8988T (cell line): ENCODE results near the gene CENPV.
"Not testable (repeated sequence)": the region's sequence is repeated elsewhere in the genome, so short reads cannot be mapped to it uniquely, and the experiment has no call there.

Experiments
- DNase-seq: peaks from one replicate; pipeline ENCODE4 v3.0.0; 2011

CENPV gene

DNA sequence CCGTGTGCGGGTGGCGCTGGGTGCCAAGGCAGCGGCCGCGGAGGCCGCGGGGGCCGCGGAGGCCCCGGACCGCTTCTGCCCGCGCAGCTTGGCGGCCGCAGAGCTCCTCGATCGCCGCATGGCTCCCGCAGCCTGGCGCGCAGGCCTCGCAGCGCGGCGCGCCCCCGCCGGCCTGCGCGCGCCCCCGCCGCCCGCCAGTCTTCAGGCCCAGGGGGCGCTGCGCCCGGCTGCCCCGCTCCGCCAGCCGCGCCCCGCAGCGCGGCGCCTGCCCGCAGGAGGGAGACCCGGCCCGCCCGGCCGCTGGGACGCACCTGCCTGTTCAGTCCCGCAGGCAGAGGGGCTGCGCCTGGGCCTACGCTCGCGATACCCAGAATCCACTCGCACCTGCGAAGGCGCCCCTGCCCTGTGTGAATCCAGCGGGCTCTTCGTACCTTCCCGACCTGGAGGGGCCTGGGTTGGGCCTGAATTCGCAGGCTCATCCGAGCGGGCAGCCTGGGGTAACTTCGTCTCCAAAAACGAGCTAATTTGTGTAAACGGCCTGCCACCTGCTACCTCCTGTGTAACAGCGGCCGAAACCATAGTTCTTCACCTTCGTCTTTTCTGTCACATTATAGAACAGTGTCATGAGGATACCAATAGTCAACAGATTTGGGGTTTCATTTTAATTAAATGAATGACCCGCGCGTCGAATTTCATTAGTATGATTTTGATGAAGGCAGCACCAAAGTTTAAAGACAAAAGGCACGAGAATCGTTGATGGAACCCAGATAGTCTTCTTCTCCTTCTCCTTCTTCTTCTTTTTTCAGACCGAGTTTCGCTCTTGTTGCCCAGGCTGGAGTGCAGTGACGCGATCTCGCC is at the start of gene CENPV:
Gene CENPV, minus strand, starts transcription at position 153 of the 858 bp plus-strand sequence. Its CDS starts 33 bp downstream, at position 120.
- DNase-seq, result peak; percentile 81

DNA sequence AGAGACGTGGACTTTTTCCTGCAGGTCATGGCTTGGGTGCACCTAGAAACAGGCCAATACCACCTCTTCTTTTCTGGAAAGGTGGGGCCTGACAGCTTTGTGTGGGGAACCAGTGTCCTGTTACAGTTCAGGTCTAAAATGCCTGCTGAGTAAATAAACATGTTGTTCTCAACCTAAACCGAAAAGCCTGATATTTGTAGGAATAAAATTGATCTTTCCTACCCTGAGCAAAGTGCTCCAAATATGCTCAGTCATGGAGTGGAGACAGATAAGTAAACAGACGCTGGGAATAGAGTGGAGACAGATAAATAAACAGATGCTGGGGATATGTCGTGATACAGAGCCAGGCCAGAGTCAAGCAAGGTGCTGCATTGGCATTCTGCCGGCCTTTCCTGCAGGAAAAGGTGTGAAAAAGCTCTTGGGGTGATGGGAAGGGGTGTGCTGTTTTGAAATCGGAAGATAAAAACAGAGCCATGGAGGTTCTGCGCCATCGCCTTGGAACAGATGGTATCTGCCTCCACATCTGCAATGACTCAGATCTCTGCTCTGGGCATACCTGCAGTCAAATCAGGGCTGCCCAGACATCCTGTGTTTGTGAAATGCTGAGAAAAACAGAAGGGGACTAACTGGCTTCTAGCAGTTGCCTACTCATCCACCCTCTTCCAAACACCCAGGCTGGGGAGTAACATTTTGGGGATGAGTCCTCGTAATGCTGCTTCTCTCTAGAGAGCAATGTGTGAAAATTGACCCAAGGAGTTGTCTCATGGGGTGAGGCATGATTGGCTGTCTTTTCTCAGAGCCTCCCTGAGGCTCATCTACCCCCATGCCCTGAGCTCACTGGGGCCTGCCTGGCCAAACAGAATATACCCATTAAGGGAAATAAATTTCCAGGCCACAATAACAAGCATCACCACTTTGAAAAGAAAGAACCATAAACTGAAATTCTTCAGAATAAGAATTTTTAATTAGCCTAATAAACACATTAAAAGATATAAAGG is 45.3 kb upstream of the CENPV start:
- DNase-seq, result no peak

DNA sequence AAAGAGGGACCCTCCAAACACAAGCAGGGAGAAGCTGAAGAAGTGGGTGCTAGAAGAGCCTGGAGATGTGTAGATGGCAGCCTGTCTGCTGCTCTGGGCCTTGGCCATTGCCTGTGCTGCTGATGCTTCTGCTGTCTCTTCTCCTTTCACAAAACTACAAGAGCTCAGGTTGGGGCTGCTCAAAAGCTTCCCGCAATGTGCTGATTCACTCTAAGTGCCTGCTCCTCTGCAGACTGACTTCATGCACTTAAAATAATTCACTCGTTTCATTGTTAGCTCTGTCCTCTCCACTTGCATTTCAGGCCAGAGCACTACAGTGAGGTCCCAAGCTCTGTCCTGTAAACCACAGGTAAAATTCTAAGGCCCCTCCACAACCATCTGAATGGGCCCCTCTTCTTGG is 43.4 kb upstream of the CENPV start:
- not testable (repeated sequence) for DNase-seq

DNA sequence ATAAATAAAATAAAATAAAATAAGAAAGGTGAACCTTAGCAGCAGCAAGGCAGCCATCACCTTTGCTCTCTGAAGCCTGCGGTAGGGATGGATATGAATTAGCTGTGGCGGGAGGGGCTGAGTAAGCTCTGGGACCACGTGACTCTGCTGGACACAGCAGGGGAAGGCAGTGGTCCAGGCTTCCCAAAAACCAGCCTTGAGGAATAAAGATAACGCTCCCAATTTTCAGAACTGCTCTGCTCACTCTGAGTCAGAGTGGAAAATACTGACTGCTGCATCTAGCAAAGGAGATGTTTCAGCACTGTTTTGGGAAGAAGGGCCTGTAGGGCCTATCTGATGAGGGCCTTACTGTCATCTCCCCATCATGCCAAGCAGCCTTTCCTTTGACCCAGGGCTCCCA is 42.6 kb upstream of the CENPV start:
- not testable (repeated sequence) for DNase-seq

DNA sequence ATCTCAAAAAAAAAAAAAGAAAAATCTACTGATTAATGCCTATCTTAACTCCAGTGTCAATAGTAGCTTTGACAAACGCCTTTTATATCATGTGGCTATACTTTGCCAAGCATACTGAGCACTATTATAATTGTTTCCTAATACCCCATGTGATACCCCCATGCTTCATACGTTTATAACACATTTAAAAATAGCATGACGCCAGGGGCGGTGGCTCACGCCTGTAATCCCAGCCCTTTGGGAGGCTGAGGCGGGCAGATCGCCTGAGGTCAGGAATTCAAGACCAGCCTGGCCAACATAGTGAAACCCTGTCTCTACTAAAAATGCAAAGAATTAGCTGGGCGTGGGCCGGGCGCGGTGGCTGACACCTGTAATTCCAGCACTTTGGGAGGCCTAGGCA is 39.2 kb upstream of the CENPV start:
- not testable (repeated sequence) for DNase-seq

DNA sequence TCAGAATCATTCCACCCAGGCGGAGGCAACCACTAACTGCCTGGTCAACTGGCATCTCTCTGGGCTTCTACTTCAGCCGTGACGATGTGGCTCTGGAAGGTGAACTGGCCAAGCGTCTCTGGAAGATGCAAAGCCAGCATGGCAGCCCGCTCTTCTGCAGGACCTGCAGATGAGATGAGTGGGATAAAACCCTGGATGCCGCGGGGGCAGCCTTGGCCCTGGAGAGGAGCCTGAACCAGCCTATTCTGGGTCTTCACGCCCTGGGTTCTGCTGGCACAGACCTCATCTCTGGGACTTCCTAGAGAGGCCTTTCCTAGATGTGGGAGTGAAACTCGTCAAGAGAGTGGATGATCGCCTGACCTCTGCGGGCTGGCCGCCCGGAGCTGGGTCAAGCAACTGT is 38.2 kb upstream of the CENPV start:
- no peak for DNase-seq

DNA sequence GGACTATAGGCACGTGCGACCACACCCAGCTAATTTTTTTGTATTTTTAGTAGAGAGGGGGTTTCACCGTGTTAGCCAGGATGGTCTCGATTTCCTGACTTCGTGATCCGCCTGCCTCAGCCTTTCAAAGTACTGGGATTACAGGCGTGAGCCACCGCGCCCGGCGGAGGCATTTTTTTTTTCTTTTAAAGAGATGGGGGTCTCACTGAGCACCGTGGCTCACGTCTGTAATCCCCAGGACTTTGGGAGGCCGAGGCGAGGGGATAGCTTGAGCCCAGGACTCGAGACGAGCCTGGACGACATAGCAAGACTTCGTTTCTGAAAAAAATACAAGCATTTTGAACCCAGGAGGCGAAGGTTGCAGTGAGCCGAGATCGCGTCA is 32.8 kb upstream of the CENPV start:
- DNase-seq, result not testable (repeated sequence)

DNA sequence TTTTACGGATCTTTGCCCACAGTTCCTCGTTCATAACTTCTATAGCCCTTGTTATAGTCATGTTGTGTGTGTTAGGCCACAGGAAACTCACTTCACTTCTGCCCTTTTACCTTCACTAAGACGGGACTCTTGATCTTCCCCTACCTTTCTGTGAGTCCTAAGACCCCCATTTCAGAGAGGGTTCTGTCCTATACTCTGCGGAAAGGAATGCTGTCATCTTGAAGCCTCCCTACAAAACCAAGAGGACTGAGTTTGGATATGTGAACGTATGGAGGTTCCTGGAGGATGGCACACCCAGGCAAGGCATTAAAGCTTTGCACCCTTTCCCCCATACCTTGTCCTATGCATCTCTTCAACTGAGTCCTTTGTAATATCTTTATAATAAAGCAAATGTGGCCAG is 31.3 kb upstream of the CENPV start:
- DNase-seq, result no peak

DNA sequence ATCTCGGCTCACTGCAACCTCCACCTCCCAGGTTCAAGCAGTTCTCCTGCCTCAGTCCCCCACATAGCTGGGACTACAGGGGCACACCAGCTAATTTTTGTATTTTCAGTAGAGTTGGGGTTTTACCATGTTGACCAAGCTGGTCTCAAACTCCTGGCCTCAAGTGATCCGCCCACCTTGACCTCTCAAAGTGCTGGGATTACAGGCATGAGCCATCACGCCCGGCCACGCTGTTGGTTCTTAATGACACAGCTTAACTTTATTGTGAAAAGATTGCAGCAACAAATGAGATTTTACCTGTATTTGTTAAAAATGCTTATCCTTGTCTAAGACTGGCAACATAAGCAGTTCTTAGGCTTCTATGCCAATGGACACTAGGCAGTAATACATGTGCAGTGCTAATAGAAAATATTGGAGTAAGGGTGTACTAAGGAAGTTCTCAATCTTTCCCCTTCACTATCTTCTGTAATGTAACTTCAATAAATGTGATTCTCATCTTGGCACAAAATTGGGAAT is 30.6 kb upstream of the CENPV start:
- DNase-seq, result no peak

DNA sequence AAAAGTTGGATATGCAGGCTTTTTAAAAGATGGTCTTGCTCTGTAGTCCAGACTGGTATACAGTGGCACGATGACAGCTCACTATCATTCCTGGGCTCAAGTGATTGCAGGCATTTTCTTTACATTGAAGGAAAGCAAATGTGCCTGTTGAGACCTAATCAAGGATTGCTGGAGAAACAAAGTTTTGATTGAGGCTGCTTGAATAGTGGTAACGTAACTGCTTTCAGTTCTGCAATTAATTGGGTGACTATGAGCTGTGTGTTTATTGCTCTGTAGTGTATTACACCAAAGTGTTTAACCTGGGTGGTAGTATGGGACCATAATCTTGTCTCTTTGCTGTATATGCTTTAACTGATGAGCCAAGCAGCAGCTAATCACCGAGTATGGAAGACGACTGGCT is 29.9 kb upstream of the CENPV start:
- no peak for DNase-seq

DNA sequence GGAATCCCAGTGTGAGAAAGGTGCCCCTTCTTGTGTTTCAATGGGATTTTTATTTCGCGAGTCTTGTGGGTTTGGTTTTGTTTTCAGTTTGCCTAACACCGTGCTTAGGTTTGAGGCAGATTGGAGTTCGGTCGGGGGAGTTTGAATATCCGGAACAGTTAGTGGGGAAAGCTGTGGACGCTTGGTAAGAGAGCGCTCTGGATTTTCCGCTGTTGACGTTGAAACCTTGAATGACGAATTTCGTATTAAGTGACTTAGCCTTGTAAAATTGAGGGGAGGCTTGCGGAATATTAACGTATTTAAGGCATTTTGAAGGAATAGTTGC is 28.2 kb upstream of the CENPV start:
- no peak for DNase-seq

DNA sequence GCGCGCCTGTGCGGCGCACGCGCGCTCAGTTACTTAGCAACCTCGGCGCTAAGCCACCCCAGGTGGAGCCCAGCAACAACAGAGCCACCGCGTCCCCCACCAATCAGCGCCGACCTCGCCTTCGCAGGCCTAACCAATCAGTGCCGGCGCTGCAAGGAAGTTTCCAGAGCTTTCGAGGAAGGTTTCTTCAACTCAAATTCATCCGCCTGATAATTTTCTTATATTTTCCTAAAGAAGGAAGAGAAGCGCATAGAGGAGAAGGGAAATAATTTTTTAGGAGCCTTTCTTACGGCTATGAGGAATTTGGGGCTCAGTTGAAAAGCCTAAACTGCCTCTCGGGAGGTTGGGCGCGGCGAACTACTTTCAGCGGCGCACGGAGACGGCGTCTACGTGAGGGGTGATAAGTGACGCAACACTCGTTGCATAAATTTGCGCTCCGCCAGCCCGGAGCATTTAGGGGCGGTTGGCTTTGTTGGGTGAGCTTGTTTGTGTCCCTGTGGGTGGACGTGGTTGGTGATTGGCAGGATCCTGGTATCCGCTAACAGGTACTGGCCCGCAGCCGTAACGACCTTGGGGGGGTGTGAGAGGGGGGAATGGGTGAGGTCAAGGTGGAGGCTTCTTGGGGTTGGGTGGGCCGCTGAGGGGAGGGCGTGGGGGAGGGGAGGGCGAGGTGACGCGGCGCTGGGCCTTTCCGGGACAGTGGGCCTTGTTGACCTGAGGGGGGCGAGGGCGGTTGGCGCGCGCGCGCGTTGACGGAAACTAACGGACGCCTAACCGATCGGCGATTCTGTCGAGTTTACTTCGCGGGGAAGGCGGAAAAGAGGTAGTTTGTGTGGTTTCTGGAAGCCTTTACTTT is 27.6 kb upstream of the CENPV start, which contains the start of gene UBB:
Gene UBB, plus strand, starts transcription at position 452 of the 856 bp plus-strand sequence. CDS start 817 bp downstream, outside the sequence.
- peak; percentile 57 for DNase-seq

DNA sequence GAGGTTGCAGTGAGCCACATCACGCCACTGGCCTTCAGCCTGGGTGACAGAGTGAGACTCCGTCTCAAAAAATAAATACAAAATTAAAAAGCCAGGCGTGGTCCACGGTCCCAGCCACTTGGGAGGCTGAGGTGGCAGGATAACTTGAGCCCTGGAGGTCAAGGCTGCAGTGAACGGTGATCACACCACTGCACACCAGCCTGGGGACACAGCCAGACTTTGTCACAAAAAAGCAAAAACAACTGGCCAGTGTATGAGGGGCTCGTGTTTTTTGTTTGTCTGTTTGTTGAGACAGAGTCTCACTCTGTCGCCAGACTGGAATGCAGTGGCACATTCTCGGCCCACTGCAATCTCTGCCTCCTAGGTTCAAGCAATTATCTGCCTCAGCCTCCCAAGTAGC is 26.4 kb upstream of the CENPV start:
- DNase-seq, result no peak

DNA sequence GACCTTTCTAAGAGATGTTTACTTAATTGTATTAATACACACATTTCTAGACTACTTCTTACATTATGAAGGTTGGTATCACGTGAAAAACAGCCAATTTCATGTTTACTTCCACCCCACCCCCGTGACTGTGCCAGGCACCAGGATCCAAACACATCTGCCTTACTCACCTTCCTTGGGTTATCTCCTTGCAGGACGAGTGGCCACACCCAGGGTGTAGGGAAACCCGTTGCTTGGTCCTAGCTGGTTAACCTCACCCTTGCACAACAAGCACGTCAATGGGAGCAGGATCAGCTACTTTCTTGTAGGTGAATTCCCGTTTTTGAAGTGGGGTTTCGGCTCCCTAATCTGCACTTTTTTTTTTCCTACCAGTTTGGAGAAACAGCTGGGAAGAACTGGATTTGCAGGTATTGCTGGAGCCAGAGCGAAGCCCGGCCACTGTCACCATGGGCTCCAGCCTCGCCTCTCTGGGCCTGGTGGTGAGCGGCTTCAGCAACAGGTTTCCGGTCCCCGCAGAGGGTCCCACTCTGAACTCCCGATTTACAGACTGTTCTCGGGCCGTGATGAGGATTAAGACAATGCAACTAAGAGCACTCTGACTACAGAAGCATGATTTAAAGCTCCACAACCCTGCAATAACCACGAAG is 25.5 kb upstream of the CENPV start:
- DNase-seq, result no peak

DNA sequence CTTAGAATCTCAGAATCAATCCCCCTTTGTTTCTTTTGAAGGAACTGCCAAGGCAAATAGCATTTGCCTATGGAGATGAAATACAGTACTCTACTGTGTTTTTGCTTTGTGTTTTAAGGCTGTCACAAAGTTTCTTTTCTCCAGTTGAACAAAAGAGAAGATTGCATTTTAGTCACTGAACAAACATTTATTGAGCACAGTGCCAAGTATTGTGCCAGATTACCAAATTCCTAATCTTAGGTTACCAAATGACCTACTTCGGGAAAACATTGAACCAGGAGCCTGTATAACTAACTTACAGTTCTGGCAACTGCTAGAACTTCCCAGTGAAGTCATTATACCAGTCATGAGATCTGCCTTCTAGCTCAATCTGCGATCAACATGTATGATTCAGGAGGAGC is 24.7 kb upstream of the CENPV start:
- no peak for DNase-seq

DNA sequence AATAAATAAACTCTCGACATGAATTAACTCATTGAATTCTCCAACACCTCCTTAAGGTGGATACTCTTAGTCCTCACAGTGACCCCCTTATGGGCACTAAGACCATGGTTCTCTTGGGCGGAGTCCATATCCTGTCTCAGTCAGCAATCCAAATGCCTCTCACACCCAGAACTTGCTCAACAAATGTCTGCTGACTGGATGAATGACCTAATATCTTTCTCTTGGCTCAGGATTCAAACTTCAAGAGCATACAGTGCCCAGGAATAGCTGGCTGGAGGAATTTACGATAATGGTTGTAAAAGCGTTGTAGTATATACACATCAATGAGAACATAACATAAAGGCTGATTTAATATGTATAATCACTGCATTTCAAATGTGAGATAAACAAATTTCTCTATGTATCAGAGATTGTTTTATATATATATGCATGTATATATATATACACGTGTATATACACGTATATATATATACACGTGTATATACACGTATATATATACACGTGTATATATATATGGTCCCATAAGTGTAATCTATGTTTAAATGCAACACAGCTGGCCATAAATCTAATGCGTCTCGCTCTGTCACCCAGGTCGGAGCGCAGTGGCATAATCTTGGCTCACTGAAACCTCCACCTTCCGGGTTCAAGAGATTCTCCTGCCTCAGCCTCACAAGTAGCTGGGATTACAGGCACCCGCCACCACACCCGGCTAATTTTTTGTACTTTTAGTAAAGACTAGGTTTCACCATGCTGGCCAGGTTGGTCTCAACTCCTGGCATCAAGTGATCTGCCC is 21.1 kb upstream of the CENPV start:
- no peak for DNase-seq

DNA sequence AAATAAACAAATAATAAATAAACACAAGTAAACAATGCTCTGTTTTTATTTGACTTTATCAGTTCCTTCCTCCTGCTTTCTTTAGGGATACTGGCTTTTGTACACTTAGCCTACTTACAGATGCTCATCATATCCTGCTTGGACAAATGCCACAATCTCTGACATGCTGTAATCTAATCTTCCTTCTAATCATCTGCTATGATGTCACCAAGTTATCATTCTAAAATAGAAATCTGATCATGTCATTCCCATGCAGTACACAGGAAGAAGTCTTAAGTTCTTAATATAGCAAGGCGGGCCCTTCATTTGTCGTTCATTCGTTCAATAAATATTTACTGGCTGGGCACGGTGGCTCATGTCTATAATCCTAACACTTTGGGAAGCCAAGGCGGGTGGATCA is 18.5 kb upstream of the CENPV start:
- DNase-seq, result no peak

DNA sequence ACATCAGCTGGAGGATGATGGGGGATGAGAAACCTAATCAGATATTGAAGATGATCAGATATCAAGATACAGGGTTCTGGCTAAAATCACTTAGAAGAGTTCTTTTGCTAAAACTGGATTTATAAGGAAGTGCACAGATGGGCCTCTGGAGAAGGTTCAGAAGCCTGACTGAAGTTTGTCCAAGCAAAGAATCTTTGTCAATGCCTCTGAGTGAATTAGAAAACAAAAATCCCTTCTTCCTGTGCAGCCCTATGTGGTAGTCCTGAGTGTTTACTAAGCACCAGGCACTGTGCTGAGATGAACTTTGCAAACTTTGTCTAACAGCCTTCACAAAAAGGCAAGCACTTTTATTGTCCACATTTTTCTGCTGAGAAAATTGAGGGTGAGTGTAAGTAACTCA is 11.4 kb upstream of the CENPV start:
- DNase-seq, result no peak

DNA sequence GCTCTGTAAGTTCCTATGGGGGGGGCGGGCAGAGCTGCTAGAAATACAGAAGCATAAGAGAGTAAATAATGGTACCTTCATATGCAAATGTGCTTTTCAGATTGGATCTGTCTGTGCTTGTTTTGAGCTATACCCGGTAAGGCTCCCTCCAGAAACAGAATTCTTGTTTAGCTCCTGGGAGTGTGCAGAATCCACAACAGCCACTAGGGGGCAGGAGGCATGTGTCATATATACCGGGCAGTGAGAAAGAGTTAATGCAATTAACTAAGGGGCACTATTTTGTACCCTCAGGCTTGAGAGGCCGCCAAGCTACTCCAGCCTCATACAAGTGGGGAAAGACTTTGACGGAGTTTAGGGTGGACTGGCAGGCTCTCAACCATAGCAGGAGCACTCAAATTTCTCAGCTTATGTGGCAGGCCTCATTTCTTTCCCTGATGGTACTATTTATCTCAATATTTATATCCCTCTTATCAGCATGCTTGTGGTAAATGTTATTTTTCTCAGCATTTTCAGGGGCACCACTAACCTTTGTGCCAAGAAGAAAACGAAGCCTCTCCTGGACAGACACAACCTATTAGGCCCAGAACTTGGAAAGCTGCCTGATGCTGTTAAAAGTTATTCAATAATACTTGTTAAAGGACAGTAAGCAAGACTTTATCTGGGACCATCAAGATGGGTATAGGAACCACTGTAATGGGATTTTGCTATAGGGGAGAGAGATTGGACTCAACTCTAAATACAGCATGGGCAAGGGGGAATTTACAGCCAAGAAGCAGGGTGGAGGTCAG is 10.7 kb upstream of the CENPV start:
- no peak for DNase-seq

DNA sequence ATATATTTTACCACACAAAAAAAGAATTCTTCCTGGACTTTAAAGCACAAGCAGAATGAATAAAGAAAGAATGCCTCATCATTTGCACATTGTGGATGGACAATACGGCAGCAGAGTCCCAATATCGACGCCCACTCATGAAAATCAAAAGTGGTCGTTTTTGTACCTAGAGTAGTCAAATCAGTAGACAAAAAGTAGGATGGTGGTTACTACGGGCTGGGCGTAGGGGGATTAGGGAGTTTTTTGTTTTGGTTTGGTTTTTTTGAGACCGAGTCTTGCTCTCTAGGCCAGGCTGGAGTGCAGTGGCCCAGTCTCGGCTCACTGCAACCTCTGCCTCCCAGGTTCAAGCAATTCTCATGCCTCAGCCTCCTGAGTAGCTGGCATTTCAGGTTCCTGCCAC is 8.6 kb upstream of the CENPV start:
- no peak for DNase-seq
